Adrenal gland (tissue), 12 donors: ENCODE measurements around the gene RSPH6A. TPM values are rescaled to one million over a fixed set of nuclear protein-coding genes. Genes with fewer than 3 reads are reported as not detected.
A peak's percentile ranks its signal among the peaks of the same experiment; 100 is the strongest.
"Not testable (repeated sequence)": the region's sequence is repeated elsewhere in the genome, so short reads cannot be mapped to it uniquely, and the experiment has no call there.

Experiments used
- DNase-seq, 7 donors: peaks; one replicate each; pipeline ENCODE4 v3.0.0-alpha.2; 2019 to 2020
- H3K27ac ChIP-seq, 5 donors: fragments of 200-600 bp; sonication (generic) in 4 of 5; 1 replicate in 3 of 5; 2 replicates in 2 of 5; pipeline versions ENCODE4 v1.5.1 to v1.8.0; 2016 to 2020; ENCODE audit warnings: mild to moderate bottlenecking in 1 of 5
- H3K27me3 ChIP-seq: fragments of 200-600 bp; 2 replicates; pipeline ENCODE4 v1.8.0; 2021
- H3K36me3 ChIP-seq, 2 donors: fragments of 200-600 bp; replicated peaks in 1 of 2; 1 replicate in 1 of 2; 2 replicates in 1 of 2; pipeline versions ENCODE4 v1.5.1 to v1.8.0; 2018 to 2022
- H3K4me1 ChIP-seq, 2 donors: fragments of 200-600 bp; replicated peaks in 1 of 2; 1 replicate in 1 of 2; 2 replicates in 1 of 2; pipeline versions ENCODE4 v1.5.1 to v1.8.0; 2018 to 2021
- H3K4me3 ChIP-seq, 4 donors: fragments of 200-600 bp; sonication (generic) in 3 of 4; one replicate each; pipeline ENCODE4 v1.5.1; 2016 to 2018
- H3K9me3 ChIP-seq, 3 donors: fragments of 200-600 bp; sonication (generic) in 1 of 3; replicated peaks in 1 of 3; 1 replicate in 2 of 3; 2 replicates in 1 of 3; pipeline versions ENCODE4 v1.5.1 to v1.8.0; 2016 to 2021
- CTCF ChIP-seq, 6 experiments: fragments of 450-650 bp in 4 of 6; fragments of 200-600 bp in 2 of 6; sonication (generic) in 1 of 6; IDR thresholded peaks; 1 replicate in 5 of 6; 2 replicates in 1 of 6; pipeline versions ENCODE4 v1.5.1 to v1.8.0; 2016 to 2021; ENCODE audit warnings: antibody characterized with exemption in 6 of 6, mild to moderate bottlenecking in 2 of 6, moderate library complexity in 1 of 6
- POLR2A ChIP-seq, 2 donors: fragments of 450-650 bp; IDR thresholded peaks; one replicate each; pipeline ENCODE4 v1.6.1; 2017; ENCODE audit warnings: antibody characterized with exemption in 2 of 2, mild to moderate bottlenecking in 2 of 2, moderate library complexity in 1 of 2
- WGBS, 4 donors: extraction: QIAGEN DNeasy Blood & Tissue Kit in 2 of 4; methylation state at CpG; one replicate each; pipeline versions ENCODE4 v1.1.5 to v1.1.7; 2013 to 2017; 5-methylcytosine and 5-hydroxymethylcytosine counted together
- intact Hi-C, 2 donors: fragments of 100-400 bp; cut with DNase I; formaldehyde crosslinking; loops; one replicate each; pipeline versions ENCODE4 v1.14.1 to v1.15.0; 2022 to 2023
- polyA plus RNA-seq, 3 donors: library from polyadenylated mRNA; stranded (reverse); fragments of 200-250 nt in 2 of 3; fragments of 350-450 nt in 1 of 3; fragmentation: Illumina TruSeq in 1 of 3; extraction: RNeasy Lipid Tissue Mini Kit (QIAGEN cat#74804) in 1 of 3; gene quantifications; one replicate each; pipeline ENCODE4 v1.2.3, GENCODE V29; 2013 to 2014
- total RNA-seq, 9 donors: library from RNA; depleted of rRNA in 4 of 9; stranded (reverse); fragments of >200 nt in 4 of 9; fragments of 120-200 nt in 1 of 9; fragmentation: NEBNext Ultra II Directional in 1 of 9; extraction: Animal tissue kit (Norgen Biotek cat#: 25700) in 1 of 9; gene quantifications; one replicate each; pipeline versions ENCODE4 v1.1.0 to v1.2.4, GENCODE V29; 2013 to 2023
- donor health status: healthy with polysubstance abuse.
- donor health status: Bipolar disorder and iron deficiency.
- donor health status: DM: yes; HTN: yes; CAD: no.
- donor health status: DM: no; HTN: no; CAD: no.
- donor health status: DM: no; HTN: no; CAD: no.
- donor health status: DM: yes; HTN: yes; CAD: no.

Gene RSPH6A
- total and polyA plus RNA-seq, 12 donors: 0.06 to 0.24 (median 0.16) TPM; not detected in 8

- intact Hi-C loops: no loop called here
- H3K27ac ChIP-seq: no peak overlapping the region
Measured at GRCh38 chr19:45757695-45758094, 57.4 kb downstream of the RSPH6A start.

GRCh38 chr19:45754323-45754722, 60.8 kb downstream of the RSPH6A start:
- intact Hi-C loops: no loop called here
- H3K9me3 ChIP-seq: no peaks in the 10 kb centered on the region

More at GRCh38 chr19:45757695-45758094, 57.4 kb downstream of the RSPH6A start:
- Histone ChIP-seq H3K4me3 (no peak overlapping the region), H3K4me1 (no peaks in the 10 kb centered on the region), H3K36me3 (no peaks in the 10 kb centered on the region), H3K9me3 (no peaks in the 10 kb centered on the region), H3K27me3 (no peaks in the 10 kb centered on the region)
- DNase-seq: no peak
- WGBS, 4 donors: 79 to 88% (median 83%) methylated on average over 9 of the region's 9 CpGs
- TF ChIP-seq CTCF (IDR thresholded peaks at IDR 0.05): no peak
- no peak for TF ChIP-seq POLR2A (IDR thresholded peaks at IDR 0.05)

GRCh38 chr19:45753548-45753947, 61.6 kb downstream of the RSPH6A start:
- Histone ChIP-seq H3K36me3 (no peaks in the 10 kb centered on the region), H3K27ac (no peak overlapping the region), H3K9me3 (no peaks in the 10 kb centered on the region), H3K27me3 (no peaks in the 10 kb centered on the region), H3K4me1 (no peaks in the 10 kb centered on the region), H3K4me3 (no peak overlapping the region)
- TF ChIP-seq CTCF (IDR thresholded peaks at IDR 0.05) (no peak), POLR2A (IDR thresholded peaks at IDR 0.05) (no peak)
- intact Hi-C loops: no loop called here
- DNase-seq: no peak
- 71 to 81% (median 79%) methylated on average over 6 of the region's 6 CpGs for WGBS, 4 donors

More at GRCh38 chr19:45754323-45754722, 60.8 kb downstream of the RSPH6A start:
- no peaks in the 10 kb centered on the region for H3K4me1 ChIP-seq
- no peak for TF ChIP-seq POLR2A (IDR thresholded peaks at IDR 0.05)
- TF ChIP-seq CTCF (IDR thresholded peaks at IDR 0.05): no peak
- H3K4me3 ChIP-seq: no peak overlapping the region
- H3K36me3 ChIP-seq: no peaks in the 10 kb centered on the region
- no peaks in the 10 kb centered on the region for H3K27me3 ChIP-seq
- no peak overlapping the region for H3K27ac ChIP-seq
- 83 to 100% (median 95%) methylated on average over 4 to 8 of the region's 8 CpGs for WGBS, 4 donors
- DNase-seq: no peak

- no peaks in the 10 kb centered on the region for H3K4me1 ChIP-seq
- H3K27ac ChIP-seq: no peak overlapping the region
- no peak overlapping the region for H3K4me3 ChIP-seq
- peak in 5 of 7 donors; percentile 58 to 75 (median 65) for DNase-seq
- H3K27me3 ChIP-seq: no peaks in the 10 kb centered on the region
- no peaks in the 10 kb centered on the region for H3K9me3 ChIP-seq
- WGBS, 4 donors: 65 to 76% (median 67%) methylated on average over 12 of the region's 12 CpGs
- TF ChIP-seq POLR2A (IDR thresholded peaks at IDR 0.05): no peak
- TF ChIP-seq CTCF (IDR thresholded peaks at IDR 0.05): no peak
- H3K36me3 ChIP-seq: no peaks in the 10 kb centered on the region
- intact Hi-C loops: no loop called here
Measured at GRCh38 chr19:45752639-45753038, 62.5 kb downstream of the RSPH6A start.

- H3K27me3 ChIP-seq, DNase-seq, H3K9me3 ChIP-seq, H3K4me1 ChIP-seq, intact Hi-C loops, H3K36me3 ChIP-seq, H3K27ac ChIP-seq, H3K4me3 ChIP-seq: not testable (repeated sequence)
- 87 to 93% (median 89%) methylated on average over 10 of the region's 10 CpGs for WGBS, 4 donors
Measured at GRCh38 chr19:45751483-45751882, 63.6 kb downstream of the RSPH6A start.
